ENCODE data around the gene FXYD7.
"Not testable (repeated sequence)": the region's sequence is repeated elsewhere in the genome, so short reads cannot be mapped to it uniquely, and the experiment has no call there.

Gene FXYD7, protein sequence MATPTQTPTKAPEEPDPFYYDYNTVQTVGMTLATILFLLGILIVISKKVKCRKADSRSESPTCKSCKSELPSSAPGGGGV

DNA sequence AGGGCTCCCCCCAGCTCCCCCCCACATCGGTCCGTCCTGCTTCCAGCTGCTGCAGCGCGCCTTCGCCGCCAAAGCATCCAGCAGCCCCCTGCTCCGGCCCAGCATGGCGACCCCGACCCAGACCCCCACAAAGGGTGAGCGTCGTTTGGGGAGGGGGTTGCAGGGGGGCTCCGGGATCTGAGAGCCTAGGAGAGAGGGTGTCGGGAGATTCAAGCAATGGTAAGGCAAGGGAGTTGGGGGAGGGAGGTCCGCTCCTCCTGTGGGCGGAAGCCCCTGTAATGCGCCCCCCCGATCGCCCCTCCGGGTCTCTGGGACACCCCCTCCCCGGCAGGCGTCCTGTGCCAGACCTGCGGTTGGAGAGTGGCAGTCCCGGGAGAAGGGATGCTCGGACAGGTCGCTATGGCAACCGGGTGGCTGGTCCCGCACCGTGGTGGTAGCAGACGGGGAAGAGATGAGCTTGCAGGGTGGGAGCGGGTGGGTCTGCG lies at the start of gene FXYD7:
Gene FXYD7, plus strand, starts transcription at position 25 of the 485 bp plus-strand sequence. Its CDS starts 79 bp downstream, at position 104.
- no peak for DNase-seq

DNA sequence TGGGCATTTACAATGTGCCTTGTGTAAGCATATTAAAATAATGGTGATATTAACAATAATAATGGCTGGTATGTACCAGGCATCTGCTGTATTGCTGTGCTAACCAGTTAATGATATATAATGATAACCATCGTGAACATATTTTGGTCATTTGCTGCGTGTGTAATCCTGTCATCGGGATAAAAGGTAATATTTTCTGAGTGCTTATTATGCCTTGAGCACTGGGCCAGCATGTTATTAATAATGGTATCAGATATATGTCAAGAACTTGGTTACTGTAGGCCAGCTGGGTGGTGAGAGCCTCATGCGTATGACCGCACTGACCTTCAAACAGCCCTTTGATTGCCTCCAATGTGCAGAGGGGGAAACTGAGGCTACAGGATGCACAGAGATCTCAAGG lies 49.6 kb upstream of the FXYD7 start:
- DNase-seq, result no peak

DNA sequence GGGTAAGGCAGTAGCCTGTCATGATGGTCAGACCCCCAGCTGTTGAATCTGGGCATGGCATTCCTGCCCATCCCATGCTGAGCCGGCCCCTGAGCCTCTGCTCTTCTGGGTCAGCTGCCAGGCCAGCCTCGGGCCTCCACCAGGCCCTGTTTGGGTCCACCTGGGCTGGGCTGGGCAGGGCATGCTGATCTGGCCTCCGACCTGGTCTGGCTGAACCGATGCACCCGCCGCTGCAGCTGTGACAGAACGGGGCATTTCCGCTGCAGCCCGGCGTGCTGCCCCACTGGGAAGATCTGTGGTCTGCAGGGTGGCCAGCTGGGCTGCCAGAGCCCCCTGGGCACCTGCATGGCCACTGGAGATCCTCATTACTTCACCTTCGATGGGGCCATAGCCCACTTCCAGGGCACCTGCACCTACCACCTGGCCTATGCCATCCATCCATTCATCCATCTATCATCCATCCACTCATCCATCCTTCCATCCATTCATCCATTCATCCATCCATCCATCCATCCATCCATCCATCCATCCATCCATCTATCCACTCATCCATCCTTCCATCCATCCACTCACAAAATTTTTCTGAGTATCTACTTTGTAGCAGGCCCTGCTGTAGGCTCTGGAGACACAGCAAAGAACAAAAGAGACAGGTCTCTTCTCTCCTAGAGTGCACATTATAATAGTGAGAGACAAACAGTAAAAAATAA lies 49.0 kb upstream of the FXYD7 start:
- no peak for DNase-seq

DNA sequence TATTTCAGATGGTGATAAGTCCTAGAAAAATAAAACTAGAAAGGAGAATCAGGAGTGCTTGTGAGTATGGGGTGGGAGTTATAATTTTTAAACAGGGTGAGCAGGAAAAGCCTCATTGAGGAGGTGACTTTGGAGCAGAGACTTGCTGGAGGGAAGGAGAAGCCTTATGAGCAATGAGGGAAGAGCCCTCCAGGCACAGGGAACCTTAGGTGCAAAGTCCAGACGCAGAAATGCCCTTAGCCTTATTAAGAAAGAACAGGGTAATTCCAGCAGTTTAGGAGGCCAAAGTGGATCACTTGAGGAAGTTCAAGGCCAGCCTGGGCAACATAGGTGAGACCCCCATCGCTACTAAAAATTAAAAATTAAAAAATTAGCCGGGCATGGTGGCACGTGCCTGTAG lies 48.4 kb upstream of the FXYD7 start:
- DNase-seq, result no peak

DNA sequence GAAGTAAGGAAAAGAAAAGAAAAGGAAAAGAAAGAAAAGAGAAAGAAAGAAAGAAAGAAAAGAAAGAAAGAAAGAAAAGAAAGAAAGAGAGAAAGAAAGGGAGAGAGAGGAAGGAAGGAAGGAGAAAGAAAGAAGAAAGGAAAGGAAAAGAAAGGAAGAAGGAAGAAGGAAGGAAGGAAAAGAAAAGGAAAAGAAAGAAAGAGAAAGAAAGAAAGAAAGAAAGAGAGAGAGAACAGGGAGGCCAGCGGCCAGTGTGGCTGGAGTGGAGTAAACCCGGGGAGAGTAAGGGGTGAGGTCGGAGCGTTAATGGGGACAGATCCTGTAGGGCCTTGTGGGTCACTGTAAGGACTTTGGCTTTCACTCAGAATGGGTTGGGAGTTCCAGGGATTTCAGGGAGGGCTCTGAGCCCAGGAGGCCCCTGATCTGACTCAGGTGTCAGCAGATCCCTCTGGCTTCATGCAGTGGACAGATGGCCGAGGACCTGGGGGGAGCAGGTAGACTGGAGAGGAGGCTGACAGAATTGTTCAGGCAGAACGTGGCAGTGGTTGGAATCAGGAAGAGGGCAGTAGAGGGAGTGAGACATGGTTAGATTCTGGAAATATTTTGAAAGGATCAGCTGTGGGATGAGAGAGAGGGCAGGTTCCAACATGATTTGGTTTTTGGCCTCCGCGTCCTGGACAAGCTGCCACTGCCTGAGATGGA lies 47.2 kb upstream of the FXYD7 start:
- DNase-seq, result no peak

DNA sequence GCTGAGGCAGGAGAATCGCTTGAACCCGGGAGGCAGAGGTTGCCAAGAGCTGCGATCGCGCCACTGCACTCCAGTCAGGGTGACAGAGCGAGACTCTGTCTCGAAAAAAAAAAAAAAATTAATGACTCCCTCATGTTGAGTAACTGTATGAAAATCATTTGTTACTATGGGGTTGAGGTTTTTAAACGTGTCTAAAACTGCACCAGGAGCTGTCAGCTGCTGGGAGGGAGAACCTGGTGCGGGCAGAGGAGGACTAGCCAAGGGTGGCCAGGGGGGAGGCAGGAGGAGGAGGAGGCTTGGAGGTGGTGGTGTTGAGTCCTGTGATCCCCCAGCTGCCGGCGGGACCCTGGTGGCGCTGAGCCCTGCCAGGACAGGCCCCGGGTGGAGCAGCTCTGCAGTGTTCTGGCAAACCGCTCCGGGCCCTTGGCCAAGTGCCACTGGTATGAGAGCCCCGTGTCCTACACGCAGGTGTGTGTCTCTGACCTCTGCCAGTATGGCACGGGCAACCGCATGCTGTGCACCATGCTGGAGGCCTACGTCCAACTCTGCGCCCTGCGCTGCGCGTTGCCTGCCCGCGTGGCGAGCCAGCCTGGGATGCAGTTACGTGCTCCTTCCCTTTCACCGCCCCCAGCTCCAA lies 44.5 kb upstream of the FXYD7 start:
- DNase-seq, result no peak

DNA sequence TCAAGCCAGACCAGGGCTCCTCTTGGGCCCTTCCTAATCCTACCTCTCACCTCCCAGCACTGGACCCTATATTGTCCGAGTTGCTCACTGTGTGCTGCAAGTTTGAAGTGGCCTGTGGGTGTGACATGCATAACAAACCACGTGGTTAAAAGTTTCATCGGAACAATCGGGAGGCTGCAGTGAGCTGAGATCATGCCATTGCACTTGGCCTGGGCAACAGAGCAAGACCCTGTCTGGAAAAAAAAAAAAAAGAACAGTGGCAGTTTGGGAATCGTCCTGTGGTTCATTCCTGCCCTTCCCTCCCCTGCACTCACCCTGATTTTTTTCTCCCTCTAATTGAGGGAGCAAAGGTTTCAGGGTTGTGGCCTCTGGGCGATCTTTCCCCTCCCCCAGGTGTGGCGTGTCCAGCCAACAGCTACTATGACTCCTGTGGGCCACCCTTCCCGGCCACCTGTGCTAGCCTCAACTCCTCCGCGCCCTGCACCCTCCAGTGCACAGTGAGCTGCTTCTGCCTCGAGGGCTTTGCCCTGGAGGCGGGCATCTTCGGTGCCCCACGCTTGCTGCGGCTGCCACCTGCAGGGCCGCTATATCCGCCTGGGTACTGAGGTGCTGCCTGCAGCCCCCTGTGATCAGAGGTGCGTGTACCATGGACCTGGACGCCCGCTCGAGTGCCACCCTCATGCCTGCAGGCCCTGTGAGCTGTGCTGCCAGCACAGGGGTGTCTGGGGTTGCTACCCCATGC lies 43.7 kb upstream of the FXYD7 start:
- DNase-seq, result no peak

DNA sequence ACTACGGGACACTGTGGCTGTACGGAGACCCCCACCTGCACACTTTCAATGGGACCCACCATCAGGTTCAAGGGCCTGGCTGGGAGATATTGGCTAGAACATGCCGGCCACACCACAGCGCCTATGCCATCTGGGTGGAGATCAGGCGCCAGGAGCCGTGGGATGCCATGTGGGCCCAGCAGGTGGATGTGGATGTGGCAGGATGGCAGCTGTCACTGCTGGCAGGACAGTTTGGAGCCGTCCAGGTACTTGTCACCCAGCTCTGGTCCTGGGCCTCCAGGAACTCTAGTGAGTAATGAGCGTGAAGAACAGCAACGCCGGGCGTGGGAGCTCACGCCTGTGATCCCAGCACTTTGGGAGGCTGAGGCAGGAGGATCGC lies 43.2 kb upstream of the FXYD7 start:
- no peak for DNase-seq

DNA sequence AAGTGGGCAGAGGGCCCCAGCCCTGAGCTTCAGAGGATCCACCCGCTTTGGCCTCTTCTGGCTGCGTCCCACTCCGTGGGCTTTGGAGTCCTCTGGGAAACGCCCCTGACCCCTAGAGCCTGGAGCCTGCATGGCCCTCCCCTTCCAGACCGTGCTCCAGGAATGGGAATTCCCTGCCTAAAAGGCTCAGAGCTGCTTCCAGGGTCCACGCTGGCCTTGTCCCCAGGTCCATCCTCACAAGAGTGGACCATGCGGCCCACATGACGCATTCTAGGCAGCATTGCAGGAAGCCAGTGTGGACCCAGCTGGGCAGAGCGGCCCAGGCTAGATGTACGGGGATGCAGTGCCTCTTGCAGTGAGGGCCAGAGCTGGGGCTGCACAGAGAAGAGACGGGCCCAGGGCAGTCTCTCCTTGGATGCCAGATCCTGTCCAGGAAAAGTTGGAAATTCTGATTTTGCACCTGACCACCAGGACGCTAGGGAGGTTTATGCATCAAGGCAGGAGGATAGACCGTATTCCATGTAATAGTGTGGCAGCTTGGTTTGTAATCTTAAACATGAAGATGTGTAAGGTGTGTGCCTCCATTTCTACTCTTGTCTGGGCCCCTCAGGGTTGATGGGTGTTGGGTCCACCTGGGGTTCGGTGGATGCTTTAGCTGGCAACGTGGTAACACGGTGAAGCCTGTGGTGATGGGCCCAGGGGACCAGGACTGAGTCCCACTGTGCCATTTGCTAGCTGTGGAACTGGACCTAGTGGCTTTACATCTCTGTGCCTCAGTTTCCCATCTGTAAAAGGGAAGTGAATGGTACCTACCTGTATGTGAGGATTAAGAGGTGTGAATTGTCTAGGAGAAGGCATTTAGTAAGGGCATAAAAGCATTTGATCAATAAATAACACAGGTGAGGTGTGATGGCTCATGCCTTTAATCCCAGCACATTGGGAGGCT lies 42.2 kb upstream of the FXYD7 start:
- DNase-seq, result no peak

DNA sequence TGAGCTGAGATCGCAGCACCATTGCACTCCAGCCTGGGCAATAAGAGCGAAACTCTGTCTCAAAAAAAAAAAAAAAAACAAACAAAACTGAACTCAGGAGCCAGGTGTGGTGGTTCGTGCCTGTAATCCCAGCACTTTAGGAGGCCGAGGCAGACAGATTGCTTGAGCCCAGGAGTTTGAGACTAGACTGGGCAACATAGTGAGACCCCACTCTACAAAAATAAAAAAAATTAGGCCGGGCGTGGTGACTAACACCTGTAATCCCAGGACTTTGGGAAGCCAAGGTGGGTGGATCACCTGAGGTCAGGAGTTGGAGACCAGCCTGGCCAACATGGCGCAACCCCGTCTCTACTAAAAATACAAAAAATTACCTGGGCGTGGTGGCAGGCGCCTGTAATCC lies 41.1 kb upstream of the FXYD7 start:
- not testable (repeated sequence) for DNase-seq

DNA sequence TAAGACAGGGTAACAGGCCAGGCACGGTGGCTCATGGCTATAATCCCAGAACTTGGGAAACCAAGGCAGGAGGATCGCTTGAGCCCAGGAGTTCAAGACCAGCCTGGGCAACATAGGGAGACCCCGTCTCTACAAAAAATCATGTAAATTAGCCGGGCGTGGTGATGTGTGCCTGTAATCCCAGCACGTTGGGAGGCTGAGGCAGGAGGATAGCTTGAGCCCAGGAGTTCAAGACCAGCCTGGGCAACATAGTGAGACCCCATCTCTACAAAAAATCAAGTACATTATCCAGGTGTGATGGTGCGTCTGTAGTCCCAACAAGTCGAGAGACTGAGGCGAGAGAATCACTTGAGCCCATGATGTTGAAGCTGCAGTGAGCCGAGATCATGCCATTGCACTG lies 39.4 kb upstream of the FXYD7 start:
- not testable (repeated sequence) for DNase-seq

DNA sequence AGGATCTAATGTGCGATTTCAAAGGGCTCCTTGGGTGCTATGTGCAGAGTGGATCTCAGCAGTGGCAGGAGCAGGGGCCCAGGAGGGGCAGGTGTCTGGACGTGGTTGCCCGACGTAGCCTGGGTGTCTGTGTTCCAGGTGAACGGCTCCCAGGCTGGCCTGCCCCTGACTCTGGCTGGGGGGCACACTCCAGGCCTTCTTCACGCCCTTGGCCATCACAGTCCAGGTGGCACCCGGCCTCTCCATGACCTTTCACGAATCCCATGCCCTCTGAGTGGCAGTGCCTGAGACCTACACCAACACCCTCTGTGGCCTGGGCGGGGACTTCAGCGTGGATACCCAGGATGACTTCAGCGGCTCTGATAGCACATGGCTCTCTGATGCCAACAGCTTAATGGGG lies 38.7 kb upstream of the FXYD7 start:
- no peak for DNase-seq

DNA sequence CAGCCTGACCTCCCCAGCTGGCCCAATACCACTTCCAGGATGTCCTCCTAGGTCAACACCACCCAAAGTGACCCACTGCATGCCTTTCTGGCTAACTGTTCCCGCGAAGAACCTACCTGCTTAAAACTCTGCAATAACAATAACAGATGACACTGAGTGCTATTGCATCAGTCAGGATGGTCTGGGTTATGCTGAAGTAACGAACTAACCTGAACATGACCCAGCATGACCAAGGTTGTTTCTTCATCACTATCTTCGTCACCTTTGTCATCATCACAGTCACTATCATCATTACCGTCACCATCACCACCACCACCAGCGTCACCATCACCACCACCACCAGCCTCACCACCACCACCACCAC lies 38.0 kb upstream of the FXYD7 start:
- DNase-seq, result no peak

DNA sequence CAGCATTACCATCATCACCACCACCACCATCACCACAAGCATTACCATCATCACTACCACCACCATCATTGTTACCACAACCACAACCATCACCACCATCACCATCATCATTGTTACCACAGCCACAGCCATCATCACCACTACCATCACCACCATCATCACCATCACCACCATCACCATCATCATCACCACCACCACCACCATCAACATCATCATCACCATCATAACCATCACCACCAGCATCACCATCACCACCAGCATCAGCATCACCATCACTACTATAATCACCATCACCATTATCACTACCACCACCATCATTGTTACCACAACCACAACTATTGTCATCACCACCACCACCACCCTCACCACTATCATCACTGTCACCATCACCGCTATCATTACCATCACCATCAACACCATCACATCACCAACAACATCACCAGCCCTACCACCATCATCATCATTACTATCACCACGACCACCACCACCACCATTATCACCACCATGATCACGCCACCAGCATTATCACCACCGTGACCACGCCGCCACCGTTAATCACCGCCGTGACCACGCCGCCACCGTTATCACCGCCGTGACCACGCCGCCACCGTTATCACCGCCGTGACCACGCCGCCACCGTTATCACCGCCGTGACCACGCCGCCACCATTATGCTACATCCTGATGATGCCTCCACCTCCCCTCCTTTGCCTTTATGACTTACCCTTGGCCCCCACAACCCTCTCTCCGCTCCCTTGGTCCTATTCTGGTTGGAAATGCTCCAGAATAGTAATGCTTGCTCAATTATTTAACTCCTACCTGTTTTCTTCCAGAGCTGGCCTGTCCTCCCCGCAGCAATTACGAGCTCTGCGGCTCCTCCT lies 37.4 kb upstream of the FXYD7 start:
- DNase-seq, result no peak

DNA sequence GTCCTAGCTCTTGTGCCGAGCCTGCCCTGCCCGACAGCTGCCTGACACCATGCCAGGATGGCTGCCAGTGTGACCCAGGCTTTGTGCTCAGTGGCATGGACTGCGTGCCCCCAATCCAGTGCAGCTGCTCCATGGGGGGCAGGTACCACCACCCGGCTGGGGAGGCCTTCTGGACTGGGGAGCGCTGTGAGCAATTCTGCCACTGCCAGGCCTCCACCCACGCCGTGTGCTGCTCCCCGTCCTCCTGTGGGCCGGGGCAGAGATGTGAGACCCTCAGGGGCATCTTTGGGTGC lies 36.8 kb upstream of the FXYD7 start:
- no peak for DNase-seq

DNA sequence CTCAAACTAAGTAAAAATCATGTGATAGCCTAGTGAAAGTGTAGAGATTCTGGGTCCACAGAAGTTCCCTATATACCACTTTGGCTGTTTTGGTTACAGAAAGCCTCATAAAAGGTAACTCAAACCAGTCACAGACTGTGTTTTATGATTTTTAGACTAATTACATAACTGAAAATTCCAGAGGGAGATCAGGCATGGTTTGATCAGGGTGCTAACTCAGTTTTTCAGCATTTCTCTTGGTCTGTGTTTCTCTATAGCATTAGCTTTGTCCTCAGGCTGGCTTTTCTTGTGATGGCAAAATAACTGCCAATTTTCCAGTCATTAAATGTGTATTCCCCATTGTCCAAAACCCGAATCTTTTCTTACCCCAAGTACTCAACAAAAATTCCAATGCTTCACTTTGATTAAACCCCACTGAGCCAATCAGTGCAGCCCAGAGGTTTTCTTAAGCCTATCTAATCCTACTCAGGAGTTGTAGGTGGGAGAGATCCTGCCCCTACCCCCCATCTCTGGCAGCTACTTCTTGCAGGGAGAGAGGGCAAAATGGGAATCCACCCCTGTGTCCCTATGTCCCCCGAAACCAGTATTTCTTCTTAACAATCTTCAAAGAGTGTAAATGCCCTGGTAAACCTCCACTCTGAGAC lies 36.0 kb upstream of the FXYD7 start:
- no peak for DNase-seq

DNA sequence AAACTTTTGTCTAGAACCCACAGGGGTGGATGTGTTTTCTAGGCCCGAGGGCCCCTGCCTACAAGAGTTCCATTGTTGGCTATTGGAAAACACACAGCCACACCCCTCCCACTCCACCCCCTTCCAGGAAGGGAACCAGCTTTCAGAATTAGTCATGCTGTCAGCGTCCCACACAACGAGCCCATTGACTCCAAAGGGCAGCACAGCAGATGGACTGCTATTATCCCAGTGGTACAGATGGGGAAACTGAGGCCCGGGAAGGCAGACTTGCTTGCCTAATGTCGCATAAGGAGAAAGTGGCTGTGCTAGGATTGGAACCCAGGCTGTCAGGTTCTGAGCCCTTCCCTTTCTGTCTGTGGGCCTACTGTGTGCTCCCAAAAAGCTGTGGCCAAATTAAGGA lies 35.5 kb upstream of the FXYD7 start:
- DNase-seq, result no peak

DNA sequence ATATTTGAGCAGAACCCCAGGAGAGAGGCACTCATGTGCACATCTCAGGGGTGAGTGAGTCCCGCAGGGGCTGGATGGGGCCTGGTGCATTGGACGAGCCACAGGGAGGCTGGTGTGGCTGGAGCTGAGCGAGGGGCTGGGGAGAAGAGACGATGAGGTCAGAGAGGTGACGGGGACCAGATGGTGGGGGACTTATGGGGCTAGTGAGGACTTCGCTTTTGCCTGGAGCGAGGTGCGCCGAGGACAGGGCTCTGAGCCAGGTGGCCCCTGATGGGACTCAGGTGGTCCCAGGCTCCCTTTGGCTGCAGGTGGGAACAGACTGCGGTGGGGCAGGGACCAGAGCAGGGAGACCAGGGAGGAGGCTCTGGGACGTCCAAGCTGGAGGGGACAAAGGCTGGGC lies 34.3 kb upstream of the FXYD7 start:
- no peak for DNase-seq

DNA sequence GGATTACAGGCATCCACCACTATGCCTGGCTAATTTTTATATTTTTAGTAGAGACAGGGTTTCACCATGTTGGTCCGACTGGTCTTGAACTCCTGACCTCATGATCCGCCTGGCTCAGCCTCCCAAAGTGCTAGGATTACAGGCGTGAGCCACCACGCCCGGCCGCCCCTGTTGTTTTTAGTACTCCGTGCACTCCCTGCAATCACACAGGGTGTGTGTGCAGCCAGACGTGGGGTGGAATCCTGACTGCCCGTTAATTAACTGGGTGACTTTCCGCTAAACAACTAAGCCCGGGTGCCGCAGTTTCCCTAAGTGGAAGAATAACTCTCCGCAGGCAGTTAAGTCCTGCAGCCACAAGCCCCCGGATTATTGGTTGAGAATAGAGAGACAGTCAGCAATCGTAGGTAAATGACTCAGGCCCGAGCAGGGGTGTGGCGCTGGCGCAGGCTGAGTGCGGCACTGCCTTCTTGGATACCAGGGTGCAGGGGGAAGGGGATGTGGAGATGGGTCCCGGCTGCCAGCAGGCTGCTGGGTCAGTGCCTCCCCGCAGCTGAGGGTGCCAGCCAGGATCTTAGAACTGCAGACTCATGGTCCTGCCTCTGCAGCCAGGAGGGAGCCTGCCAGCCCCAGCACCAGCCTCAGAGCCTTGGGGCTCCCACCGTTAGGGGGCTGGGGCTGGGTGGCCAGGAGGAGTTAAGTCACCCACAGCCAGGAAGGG lies 33.5 kb upstream of the FXYD7 start:
- no peak for DNase-seq

DNA sequence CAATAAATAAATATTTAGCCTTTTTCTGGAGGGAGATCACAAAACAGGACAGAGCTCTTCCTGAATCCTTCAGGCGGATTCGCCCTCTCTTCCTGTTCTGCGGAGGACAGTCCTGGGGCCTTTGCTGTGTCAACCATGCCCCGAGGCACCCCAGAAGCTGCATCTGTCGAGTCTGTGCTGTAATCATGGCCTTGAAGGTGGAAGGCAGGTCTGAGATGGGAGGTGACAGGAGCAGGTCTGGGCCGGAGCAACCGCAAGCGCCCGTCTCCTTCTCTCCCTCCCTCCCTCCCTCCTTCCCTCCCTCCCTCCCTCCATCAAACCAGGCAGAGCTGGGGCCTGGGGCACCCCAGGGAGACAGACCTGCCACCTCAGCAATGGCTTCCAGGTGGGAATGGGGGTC lies 32.1 kb upstream of the FXYD7 start:
- DNase-seq, result no peak

All from activated T-cell treated with anti-CD3 and anti-CD28 coated beads, Interleukin-2, amount 50 U/mL, for 48 hours (primary cell).